ENCODE data around the gene CARMIL1. TPM values are rescaled to one million over a fixed set of nuclear protein-coding genes. Genes with fewer than 3 reads are reported as not detected.

The CARMIL1 gene
- total and polyA plus RNA-seq, 2 donors from 2014 or later: 22.3 to 51.1 TPM

DNA sequence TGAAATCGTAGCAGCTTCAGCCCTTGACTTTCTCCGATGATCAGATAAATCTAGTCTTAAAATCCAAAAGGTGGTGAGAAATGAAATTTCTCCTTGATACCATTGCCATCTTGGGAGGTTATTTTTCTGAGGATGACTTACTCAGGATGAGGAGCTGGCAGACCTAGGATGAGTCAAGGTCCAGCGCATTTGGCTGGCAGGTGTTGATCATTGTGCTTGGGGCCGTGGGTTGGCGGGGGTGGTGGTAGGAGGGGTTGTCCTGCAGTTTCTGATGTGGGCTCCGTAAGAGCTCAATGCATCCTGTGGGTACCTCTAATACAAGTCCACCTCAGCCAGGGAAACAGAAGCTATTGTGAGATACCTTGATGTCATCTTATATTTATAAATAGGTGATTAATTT is 224.5 kb downstream of the CARMIL1 start:
- H3K27ac ChIP-seq (ENCODE audit: low read depth in 2 of 2, low read length in 2 of 2): no peak overlapping the region
- H3K27me3 ChIP-seq (ENCODE audit: control insufficient read depth, insufficient read depth, low read length): no peaks in the 10 kb centered on the region
- no peaks in the 10 kb centered on the region for H3K4me1 ChIP-seq (ENCODE audit: control insufficient read depth in 2 of 3, insufficient read depth in 2 of 3, low read depth in 1 of 3, low read length in 3 of 3)
- no peak for DNase-seq
- no peak overlapping the region for H3K4me3 ChIP-seq (ENCODE audit: low read length in 3 of 3)
- H3K9ac ChIP-seq (ENCODE audit: low read length in 3 of 3): no peak overlapping the region
- TF ChIP-seq CTCF (IDR thresholded peaks at IDR 0.05; ENCODE audit: borderline replicate concordance, extremely low read depth, insufficient read depth): no peak
- no peak for FAIRE-seq
- H3K9me3 ChIP-seq (ENCODE audit: control insufficient read depth in 2 of 3, insufficient read depth in 1 of 3, low read length in 3 of 3): no peaks in the 10 kb centered on the region
- intact Hi-C loops (cut with DNase I): no loop called here
- no peaks in the 10 kb centered on the region for H3K36me3 ChIP-seq (ENCODE audit: control insufficient read depth in 2 of 3, insufficient read depth in 3 of 3, low read length in 3 of 3)

DNA sequence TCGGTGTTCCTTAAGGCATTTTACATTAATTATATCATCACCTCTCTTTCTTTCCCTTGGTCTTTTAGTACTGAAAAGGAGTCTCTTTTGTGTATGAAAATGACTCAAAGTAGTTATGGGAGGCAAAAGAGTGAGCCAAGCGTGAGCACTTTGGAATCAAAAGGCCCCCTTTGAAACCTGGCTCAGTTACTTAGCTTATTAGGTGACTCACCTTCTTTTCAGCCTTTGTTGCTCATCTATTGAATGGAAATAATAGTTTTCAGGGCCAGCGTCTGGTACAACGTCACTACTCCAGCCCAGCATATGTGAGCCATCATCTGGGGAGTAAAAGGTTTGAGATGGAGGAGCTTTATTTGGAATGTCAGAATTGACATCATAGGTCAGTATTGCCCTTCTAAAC is 225.5 kb downstream of the CARMIL1 start:
- Histone ChIP-seq H3K9me3 (ENCODE audit: control insufficient read depth in 2 of 3, insufficient read depth in 1 of 3, low read length in 3 of 3) (no peaks in the 10 kb centered on the region), H3K4me3 (ENCODE audit: low read length in 3 of 3) (no peak overlapping the region), H3K36me3 (ENCODE audit: control insufficient read depth in 2 of 3, insufficient read depth in 3 of 3, low read length in 3 of 3) (no peaks in the 10 kb centered on the region), H3K9ac (ENCODE audit: low read length in 3 of 3) (no peak overlapping the region), H3K27me3 (ENCODE audit: control insufficient read depth, insufficient read depth, low read length) (no peaks in the 10 kb centered on the region), H3K27ac (ENCODE audit: low read depth in 2 of 2, low read length in 2 of 2) (no peak overlapping the region), H3K4me1 (ENCODE audit: control insufficient read depth in 2 of 3, insufficient read depth in 2 of 3, low read depth in 1 of 3, low read length in 3 of 3) (no peaks in the 10 kb centered on the region)
- no peak for FAIRE-seq
- TF ChIP-seq CTCF (IDR thresholded peaks at IDR 0.05; ENCODE audit: borderline replicate concordance, extremely low read depth, insufficient read depth): no peak
- no peak for DNase-seq
- intact Hi-C loops (cut with DNase I): no loop called here

- no peak overlapping the region for H3K4me3 ChIP-seq (ENCODE audit: low read length in 3 of 3)
- H3K4me1 ChIP-seq (ENCODE audit: control insufficient read depth in 2 of 3, insufficient read depth in 2 of 3, low read depth in 1 of 3, low read length in 3 of 3): no peaks in the 10 kb centered on the region
- H3K9ac ChIP-seq (ENCODE audit: low read length in 3 of 3): no peak overlapping the region
- DNase-seq (no peak), FAIRE-seq (no peak)
- H3K9me3 ChIP-seq (ENCODE audit: control insufficient read depth in 2 of 3, insufficient read depth in 1 of 3, low read length in 3 of 3): no peaks in the 10 kb centered on the region
- H3K27me3 ChIP-seq (ENCODE audit: control insufficient read depth, insufficient read depth, low read length): no peaks in the 10 kb centered on the region
- intact Hi-C loops (cut with DNase I): no loop called here
- TF ChIP-seq CTCF (IDR thresholded peaks at IDR 0.05; ENCODE audit: borderline replicate concordance, extremely low read depth, insufficient read depth): no peak
- no peak overlapping the region for H3K27ac ChIP-seq (ENCODE audit: low read depth in 2 of 2, low read length in 2 of 2)
- no peaks in the 10 kb centered on the region for H3K36me3 ChIP-seq (ENCODE audit: control insufficient read depth in 2 of 3, insufficient read depth in 3 of 3, low read length in 3 of 3)
Measured at GRCh38 chr6:25506020-25506419, 226.8 kb downstream of the CARMIL1 start.

GRCh38 chr6:25508051-25508450 is 228.9 kb downstream of the CARMIL1 start:
- no peak for FAIRE-seq

More at GRCh38 chr6:25508051-25508450, 228.9 kb downstream of the CARMIL1 start:
- Histone ChIP-seq H3K27me3 (ENCODE audit: control insufficient read depth, insufficient read depth, low read length) (no peaks in the 10 kb centered on the region), H3K4me1 (ENCODE audit: control insufficient read depth in 2 of 3, insufficient read depth in 2 of 3, low read depth in 1 of 3, low read length in 3 of 3) (no peaks in the 10 kb centered on the region), H3K9me3 (ENCODE audit: control insufficient read depth in 2 of 3, insufficient read depth in 1 of 3, low read length in 3 of 3) (no peaks in the 10 kb centered on the region), H3K4me3 (ENCODE audit: low read length in 3 of 3) (no peak overlapping the region), H3K36me3 (ENCODE audit: control insufficient read depth in 2 of 3, insufficient read depth in 3 of 3, low read length in 3 of 3) (no peaks in the 10 kb centered on the region), H3K9ac (ENCODE audit: low read length in 3 of 3) (no peak overlapping the region), H3K27ac (ENCODE audit: low read depth in 2 of 2, low read length in 2 of 2) (no peak overlapping the region)
- TF ChIP-seq CTCF (IDR thresholded peaks at IDR 0.05; ENCODE audit: borderline replicate concordance, extremely low read depth, insufficient read depth): no peak
- no peak for DNase-seq
- intact Hi-C loops (cut with DNase I): no loop called here

All from kidney (tissue), 14 donors.